ENCODE measurements around the gene FIBP. TPM values are rescaled to one million over a fixed set of nuclear protein-coding genes. Genes with fewer than 3 reads are reported as not detected.

FIBP gene
- total RNA-seq, 1 experiment from 2014 or later = 105 TPM

- H3K9me2 ChIP-seq (ENCODE audit: insufficient read depth) = no peaks in the 10 kb centered on the region
- peaks cover 83% of the 10 kb centered on the region for H3F3A ChIP-seq (ENCODE audit: insufficient read depth, low read depth)
- CTCF ChIA-PET = interaction anchor here (0.6 to 1.3 kb wide), 3 partner anchors 8 to 20 kb away, joined by 4 to 6 read pairs (median 4); partner anchors contain the start of gene FIBP
- H4K20me1 ChIP-seq (ENCODE audit: insufficient read depth) = peaks cover 53% of the 10 kb centered on the region
- H3K9me3 ChIP-seq (ENCODE audit: insufficient read depth, low read depth) = no peaks in the 10 kb centered on the region
- no peak for DNase-seq
- H3K27ac ChIP-seq = peak overlapping the region; percentile 95
- BruUV-seq (replicated peaks) = no TSS peak
- H3K36me3 ChIP-seq (ENCODE audit: low read depth) = peaks cover 27% of the 10 kb centered on the region
- peaks cover 40% of the 10 kb centered on the region for H3K4me1 ChIP-seq (replicated peaks; ENCODE audit: insufficient read depth)
- no peak overlapping the region for H2AFZ ChIP-seq
- H3K4me3 ChIP-seq = no peak overlapping the region
- H3K79me2 ChIP-seq (ENCODE audit: low read depth) = peaks cover 83% of the 10 kb centered on the region
- TF ChIP-seq CTCF (conservative IDR thresholded peaks at IDR 0.05) (no peak), EZH2 (IDR thresholded peaks at IDR 0.05; ENCODE audit: low read depth) (no peak)
- POLR2A ChIA-PET (ENCODE audit: unreplicated experiment) = interaction anchor here (0.7 kb wide), 1 partner anchor 9 kb away, joined by 4 read pairs; no protein-coding TSS in a partner anchor
- H3K27me3 ChIP-seq (ENCODE audit: insufficient read depth, low read depth) = no peaks in the 10 kb centered on the region
- intact Hi-C loops (cut with micrococcal nuclease; ENCODE audit: unreplicated experiment) = no loop called here
- H3K4me2 ChIP-seq = peak overlapping the region; percentile 91
Measured at GRCh38 chr11:65896034-65896999, 8.0 kb upstream of the FIBP start.

GRCh38 chr11:65895482-65895981, 7.3 kb upstream of the FIBP start:
- H3K36me3 ChIP-seq (ENCODE audit: low read depth) = peaks cover 27% of the 10 kb centered on the region
- no peak overlapping the region for H3K4me3 ChIP-seq
- intact Hi-C loops (cut with micrococcal nuclease; ENCODE audit: unreplicated experiment) = no loop called here
- H3K9me3 ChIP-seq (ENCODE audit: insufficient read depth, low read depth) = no peaks in the 10 kb centered on the region
- TF ChIP-seq EZH2 (IDR thresholded peaks at IDR 0.05; ENCODE audit: low read depth) = no peak
- no peak for TF ChIP-seq CTCF (conservative IDR thresholded peaks at IDR 0.05)
- H3F3A ChIP-seq (ENCODE audit: insufficient read depth, low read depth) = peaks cover 83% of the 10 kb centered on the region
- H3K9me2 ChIP-seq (ENCODE audit: insufficient read depth) = no peaks in the 10 kb centered on the region
- BruUV-seq (replicated peaks) = no TSS peak
- no peak overlapping the region for H2AFZ ChIP-seq
- ChIA-PET CTCF (interaction anchor here (0.6 to 0.9 kb wide), 2 partner anchors 9 to 21 kb away, joined by 4 to 6 read pairs; no protein-coding TSS in a partner anchor), POLR2A (ENCODE audit: unreplicated experiment) (interaction anchor here (0.7 kb wide), 1 partner anchor 36 kb away, joined by 6 read pairs; no protein-coding TSS in a partner anchor)
- DNase-seq = no peak
- H3K27me3 ChIP-seq (ENCODE audit: insufficient read depth, low read depth) = no peaks in the 10 kb centered on the region
- peaks cover 55% of the 10 kb centered on the region for H4K20me1 ChIP-seq (ENCODE audit: insufficient read depth)
- H3K27ac ChIP-seq = peak overlapping the region; percentile 95
- H3K79me2 ChIP-seq (ENCODE audit: low read depth) = peaks cover 86% of the 10 kb centered on the region
- H3K4me2 ChIP-seq = peak overlapping the region; percentile 91
- H3K4me1 ChIP-seq (replicated peaks; ENCODE audit: insufficient read depth) = peaks cover 33% of the 10 kb centered on the region

GRCh38 chr11:65894034-65894591, 5.8 kb upstream of the FIBP start:
- Histone ChIP-seq H3K27ac (no peak overlapping the region), H4K20me1 (ENCODE audit: insufficient read depth) (peaks cover 55% of the 10 kb centered on the region), H3K27me3 (ENCODE audit: insufficient read depth, low read depth) (no peaks in the 10 kb centered on the region), H3K79me2 (ENCODE audit: low read depth) (peaks cover 77% of the 10 kb centered on the region), H3F3A (ENCODE audit: insufficient read depth, low read depth) (peaks cover 94% of the 10 kb centered on the region), H3K4me1 (replicated peaks; ENCODE audit: insufficient read depth) (peaks cover 44% of the 10 kb centered on the region), H3K9me2 (ENCODE audit: insufficient read depth) (no peaks in the 10 kb centered on the region), H3K9me3 (ENCODE audit: insufficient read depth, low read depth) (no peaks in the 10 kb centered on the region), H3K36me3 (ENCODE audit: low read depth) (peaks cover 27% of the 10 kb centered on the region), H3K4me2 (0 out of 2 replicates have a peak overlapping the region, but pooled peaks have one; percentile 16), H2AFZ (no peak overlapping the region), H3K4me3 (no peak overlapping the region)
- no peak for DNase-seq
- POLR2A ChIA-PET (ENCODE audit: unreplicated experiment) = interaction anchor here (0.6 kb wide), 1 partner anchor 784 kb away, joined by 4 read pairs; the partner anchor contains the start of gene RBM4B
- CTCF ChIA-PET = no interaction called here
- intact Hi-C loops (cut with micrococcal nuclease; ENCODE audit: unreplicated experiment) = no loop called here
- no TSS peak for BruUV-seq (replicated peaks)
- TF ChIP-seq CTCF (conservative IDR thresholded peaks at IDR 0.05) (no peak), EZH2 (IDR thresholded peaks at IDR 0.05; ENCODE audit: low read depth) (no peak)

Measured in PC-9 (cell line).